Measurements from ENCODE around the gene EFNA5. TPM values are rescaled to one million over a fixed set of nuclear protein-coding genes. Genes with fewer than 3 reads are reported as not detected.

The EFNA5 gene
- total RNA-seq, 4 donors from 2014 or later = 16.6 to 35.3 (median 19.3) TPM

- H3K4me3 ChIP-seq (ENCODE audit: low read depth, poor library complexity, severe bottlenecking) = no peak overlapping the region
- TF ChIP-seq POLR2A (IDR thresholded peaks at IDR 0.05) = no peak
- no peak for DNase-seq (ENCODE audit: low spot score in 2 of 2)
- WGBS, 2 donors = 79 to 81% methylated on average over 2 of the region's 2 CpGs
- intact Hi-C loops (cut with DNase I; ENCODE audit: low total_unique reads) = no loop called here
Measured at GRCh38 chr5:107630184-107630583, 40.6 kb downstream of the EFNA5 start.

- intact Hi-C loops (cut with DNase I; ENCODE audit: low total_unique reads) = no loop called here
- 92 to 100% methylated on average over 1 of the region's 1 CpG for WGBS, 2 donors
- TF ChIP-seq POLR2A (IDR thresholded peaks at IDR 0.05) = no peak
- no peak for DNase-seq (ENCODE audit: low spot score in 2 of 2)
- no peak overlapping the region for H3K4me3 ChIP-seq (ENCODE audit: low read depth, poor library complexity, severe bottlenecking)
Measured at GRCh38 chr5:107624235-107624634, 46.5 kb downstream of the EFNA5 start.

GRCh38 chr5:107621089-107621488 is 49.6 kb downstream of the EFNA5 start:
- no peak for TF ChIP-seq POLR2A (IDR thresholded peaks at IDR 0.05)
- no peak for TF ChIP-seq CTCF (IDR thresholded peaks at IDR 0.05)

GRCh38 chr5:107619781-107620180 is 51.0 kb downstream of the EFNA5 start:
- no peak for TF ChIP-seq POLR2A (IDR thresholded peaks at IDR 0.05)
- no peak for TF ChIP-seq CTCF (IDR thresholded peaks at IDR 0.05)
- intact Hi-C loops (cut with DNase I; ENCODE audit: low total_unique reads) = no loop called here
- no peak overlapping the region for H3K4me3 ChIP-seq (ENCODE audit: low read depth, poor library complexity, severe bottlenecking)
- no peak for DNase-seq (ENCODE audit: low spot score in 2 of 2)
- WGBS, 2 donors = 37 to 40% methylated on average over 2 of the region's 2 CpGs

More at GRCh38 chr5:107621089-107621488, 49.6 kb downstream of the EFNA5 start:
- intact Hi-C loops (cut with DNase I; ENCODE audit: low total_unique reads) = no loop called here
- H3K4me3 ChIP-seq (ENCODE audit: low read depth, poor library complexity, severe bottlenecking) = no peak overlapping the region
- WGBS, 2 donors = 81 to 91% methylated on average over 1 of the region's 1 CpG
- no peak for DNase-seq (ENCODE audit: low spot score in 2 of 2)

GRCh38 chr5:107618242-107618641 is 52.5 kb downstream of the EFNA5 start:
- intact Hi-C loops (cut with DNase I; ENCODE audit: low total_unique reads) = no loop called here
- H3K4me3 ChIP-seq (ENCODE audit: low read depth, poor library complexity, severe bottlenecking) = no peak overlapping the region
- TF ChIP-seq POLR2A (IDR thresholded peaks at IDR 0.05) (no peak), CTCF (IDR thresholded peaks at IDR 0.05) (no peak)
- no peak for DNase-seq (ENCODE audit: low spot score in 2 of 2)
- WGBS, 2 donors = 73 to 79% methylated on average over 3 of the region's 3 CpGs

- intact Hi-C loops (cut with DNase I; ENCODE audit: low total_unique reads) = no loop called here
- no peak overlapping the region for H3K4me3 ChIP-seq (ENCODE audit: low read depth, poor library complexity, severe bottlenecking)
- 96 to 100% methylated on average over 1 of the region's 1 CpG for WGBS, 2 donors
- no peak for TF ChIP-seq CTCF (IDR thresholded peaks at IDR 0.05)
- no peak for TF ChIP-seq POLR2A (IDR thresholded peaks at IDR 0.05)
- no peak for DNase-seq (ENCODE audit: low spot score in 2 of 2)
Measured at GRCh38 chr5:107617052-107617451, 53.7 kb downstream of the EFNA5 start.

GRCh38 chr5:107616213-107616612 is 54.5 kb downstream of the EFNA5 start:
- no peak for TF ChIP-seq CTCF (IDR thresholded peaks at IDR 0.05)
- TF ChIP-seq POLR2A (IDR thresholded peaks at IDR 0.05) = no peak
- DNase-seq (ENCODE audit: low spot score in 2 of 2) = no peak
- intact Hi-C loops (cut with DNase I; ENCODE audit: low total_unique reads) = no loop called here
- WGBS, 2 donors = 70 to 73% methylated on average over 4 of the region's 4 CpGs
- H3K4me3 ChIP-seq (ENCODE audit: low read depth, poor library complexity, severe bottlenecking) = no peak overlapping the region

Measured in lower leg skin (tissue), 4 donors.